ENCODE results near the gene INTS2.
"Not testable (repeated sequence)": the region's sequence is repeated elsewhere in the genome, so short reads cannot be mapped to it uniquely, and the experiment has no call there.

Gene INTS2

DNA sequence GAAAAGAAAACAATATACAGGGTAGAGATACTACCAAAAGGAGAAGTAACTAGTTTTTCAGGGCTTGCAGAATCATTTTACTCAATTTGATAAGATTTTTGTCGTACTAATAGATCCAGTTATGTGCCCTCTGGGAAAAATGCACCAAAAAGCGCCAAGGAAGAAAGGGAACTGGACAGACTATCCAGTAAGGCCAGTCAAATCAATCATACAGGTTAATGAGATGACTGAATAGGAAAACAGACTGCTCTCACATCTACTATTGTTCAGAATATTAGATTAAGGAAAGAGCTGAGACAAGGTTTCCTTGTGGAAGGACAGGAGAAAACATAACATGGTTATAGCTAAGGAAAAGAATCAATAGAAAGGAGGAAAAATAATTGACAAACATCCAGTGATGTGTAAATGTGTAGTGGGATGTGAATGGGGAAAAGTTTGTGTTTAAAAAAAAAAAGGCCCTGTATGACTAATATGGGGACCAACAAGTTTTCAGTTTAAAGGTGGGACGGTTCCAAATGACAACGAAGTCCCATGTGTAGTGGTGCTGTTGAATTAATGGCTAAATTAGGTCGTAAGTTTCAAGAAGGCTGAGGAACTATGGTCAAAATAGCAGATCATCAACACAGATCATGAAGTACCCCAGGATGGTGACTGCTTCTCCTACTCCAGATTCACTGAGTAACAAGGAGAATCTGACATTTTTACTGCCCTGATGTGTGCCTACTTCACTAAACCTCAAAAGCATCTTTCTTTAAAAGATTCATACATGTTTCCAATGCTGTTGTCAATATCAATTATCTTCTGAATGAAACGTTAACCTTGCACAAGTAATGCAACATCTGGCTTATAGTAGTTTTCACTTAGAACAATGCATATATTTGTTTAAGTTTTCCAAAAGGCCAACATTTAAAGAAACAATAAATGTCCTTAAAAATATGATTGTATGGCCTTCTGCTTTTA is 105.2 kb downstream of the INTS2 start:
- no peak for DNase-seq (ENCODE audit: low spot score)

GRCh38 chr17:61821655-61822054 is 106.1 kb downstream of the INTS2 start:
- no peak for DNase-seq (ENCODE audit: low spot score)

- not testable (repeated sequence) for DNase-seq (ENCODE audit: low spot score)
Observed at GRCh38 chr17:61819265-61819664, 108.5 kb downstream of the INTS2 start.

GRCh38 chr17:61818225-61818624 is 109.6 kb downstream of the INTS2 start:
- DNase-seq (ENCODE audit: low spot score) = no peak

DNA sequence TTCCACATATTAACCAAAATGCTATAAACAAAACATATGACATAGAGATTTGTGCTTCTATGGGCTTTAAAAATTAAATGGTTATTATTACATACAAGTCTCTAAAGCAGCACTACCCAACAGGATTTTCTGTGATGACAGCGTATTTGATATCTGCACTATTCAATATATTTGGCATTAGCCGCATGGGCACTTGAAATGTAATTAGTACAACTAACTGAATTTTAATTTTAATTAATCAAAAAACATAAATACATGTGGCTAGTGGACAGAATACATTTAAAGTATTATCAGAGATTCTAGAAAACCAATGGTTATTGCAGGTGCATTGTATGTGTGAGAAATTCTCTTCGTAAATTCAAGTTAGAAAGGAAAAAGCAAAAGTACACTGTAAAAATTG is 110.3 kb downstream of the INTS2 start:
- DNase-seq (ENCODE audit: low spot score) = no peak

- peak; percentile 45 for DNase-seq (ENCODE audit: low spot score)
Observed at GRCh38 chr17:61816538-61816937, 111.2 kb downstream of the INTS2 start.

DNA sequence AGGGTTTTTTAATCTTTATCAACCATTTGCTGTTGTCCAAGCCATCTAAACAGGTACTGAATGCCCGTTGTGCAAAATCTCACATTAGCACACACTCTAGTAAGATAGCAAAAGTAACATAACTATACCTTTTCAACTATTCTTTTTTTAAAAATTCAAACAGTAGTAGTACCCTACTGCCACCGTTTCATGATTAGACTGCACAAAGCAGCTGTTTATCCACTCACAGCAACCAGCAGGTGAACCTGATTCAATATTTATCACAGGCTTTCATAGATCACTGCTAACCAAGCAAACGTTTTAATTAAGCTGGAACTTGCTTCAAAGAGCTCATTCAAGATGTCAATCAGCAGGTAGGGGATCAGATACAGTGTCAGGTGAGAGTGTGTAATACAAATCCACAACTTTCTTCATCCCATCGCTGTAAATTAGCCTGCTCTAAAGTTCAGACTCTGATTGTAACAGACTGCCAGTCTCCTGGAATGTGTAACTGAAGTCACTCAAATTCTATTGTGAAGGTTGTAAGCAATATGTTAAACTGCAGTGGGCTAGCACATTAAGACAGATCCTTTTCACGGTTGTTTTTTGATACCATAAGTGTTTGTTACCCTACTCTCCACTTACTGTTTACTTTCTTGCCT is 111.8 kb downstream of the INTS2 start:
- peak; percentile 43 for DNase-seq (ENCODE audit: low spot score)
